ENCODE results near the gene EVC. TPM values are rescaled to one million over a fixed set of nuclear protein-coding genes. Genes with fewer than 3 reads are reported as not detected.

EVC gene
- total RNA-seq, 2 donors from 2014 or later: 25.5 to 29.0 TPM

DNA sequence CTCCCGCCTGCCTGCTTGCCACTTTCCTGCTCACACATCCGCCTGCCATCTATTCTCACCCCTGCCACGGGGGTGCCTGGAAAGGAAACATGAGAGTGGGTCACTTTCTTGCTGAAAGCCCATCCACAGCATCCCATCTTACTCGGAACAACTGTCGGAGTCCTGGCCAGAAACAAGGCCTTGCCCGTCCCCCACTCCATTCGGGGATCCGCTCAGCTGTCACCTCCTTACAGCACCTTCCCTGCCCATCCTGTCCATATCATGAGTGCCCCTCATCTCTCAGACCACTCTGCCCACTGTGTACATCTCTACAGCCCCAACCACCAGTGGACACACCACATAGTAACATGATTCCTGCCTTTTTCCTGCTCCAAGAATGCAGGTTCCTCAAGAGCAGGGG lies 9.0 kb upstream of the EVC start:
- Mint-ChIP-seq H3K27ac (no peak overlapping the region), H3K4me3 (no peak overlapping the region), H3K9me3 (peaks cover 23% of the 10 kb centered on the region), H3K36me3 (ENCODE audit: low read depth) (peaks cover 64% of the 10 kb centered on the region), H3K27me3 (ENCODE audit: insufficient read depth) (no peaks in the 10 kb centered on the region), H3K4me1 (peaks cover 1% of the 10 kb centered on the region)
- DNase-seq: no peak
- WGBS, 2 experiments (ENCODE audit: insufficient coverage in 1 of 2, insufficient read length in 1 of 2): 85% methylated on average over 5 to 8 of the region's 8 CpGs
- no peak overlapping the region for H3K27ac ChIP-seq (ENCODE audit: low read depth, low read length)
- no peaks in the 10 kb centered on the region for H3K36me3 ChIP-seq (ENCODE audit: control insufficient read depth, insufficient read depth, low read length)
- peaks cover 14% of the 10 kb centered on the region for H3K9me3 ChIP-seq (ENCODE audit: control insufficient read depth, low read length)
- no peaks in the 10 kb centered on the region for H3K4me1 ChIP-seq (ENCODE audit: control insufficient read depth, insufficient read depth, low read length)
- H3K9ac ChIP-seq (ENCODE audit: extremely low read depth, low read length, poor library complexity, severe bottlenecking): no peak overlapping the region
- H3K4me3 ChIP-seq (ENCODE audit: low read length): no peak overlapping the region
- TF ChIP-seq, protein P1, sequence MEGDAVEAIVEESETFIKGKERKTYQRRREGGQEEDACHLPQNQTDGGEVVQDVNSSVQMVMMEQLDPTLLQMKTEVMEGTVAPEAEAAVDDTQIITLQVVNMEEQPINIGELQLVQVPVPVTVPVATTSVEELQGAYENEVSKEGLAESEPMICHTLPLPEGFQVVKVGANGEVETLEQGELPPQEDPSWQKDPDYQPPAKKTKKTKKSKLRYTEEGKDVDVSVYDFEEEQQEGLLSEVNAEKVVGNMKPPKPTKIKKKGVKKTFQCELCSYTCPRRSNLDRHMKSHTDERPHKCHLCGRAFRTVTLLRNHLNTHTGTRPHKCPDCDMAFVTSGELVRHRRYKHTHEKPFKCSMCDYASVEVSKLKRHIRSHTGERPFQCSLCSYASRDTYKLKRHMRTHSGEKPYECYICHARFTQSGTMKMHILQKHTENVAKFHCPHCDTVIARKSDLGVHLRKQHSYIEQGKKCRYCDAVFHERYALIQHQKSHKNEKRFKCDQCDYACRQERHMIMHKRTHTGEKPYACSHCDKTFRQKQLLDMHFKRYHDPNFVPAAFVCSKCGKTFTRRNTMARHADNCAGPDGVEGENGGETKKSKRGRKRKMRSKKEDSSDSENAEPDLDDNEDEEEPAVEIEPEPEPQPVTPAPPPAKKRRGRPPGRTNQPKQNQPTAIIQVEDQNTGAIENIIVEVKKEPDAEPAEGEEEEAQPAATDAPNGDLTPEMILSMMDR (conservative IDR thresholded peaks at IDR 0.05): no peak
- H3K27me3 ChIP-seq (ENCODE audit: control insufficient read depth, insufficient read depth, low read length, poor library complexity, severe bottlenecking): no peaks in the 10 kb centered on the region

- Histone ChIP-seq H3K4me3 (ENCODE audit: low read length) (no peak overlapping the region), H3K9ac (ENCODE audit: extremely low read depth, low read length, poor library complexity, severe bottlenecking) (no peak overlapping the region), H3K27me3 (ENCODE audit: control insufficient read depth, insufficient read depth, low read length, poor library complexity, severe bottlenecking) (peaks cover 10% of the 10 kb centered on the region), H3K4me1 (ENCODE audit: control insufficient read depth, insufficient read depth, low read length) (no peaks in the 10 kb centered on the region), H3K36me3 (ENCODE audit: control insufficient read depth, insufficient read depth, low read length) (no peaks in the 10 kb centered on the region), H3K9me3 (ENCODE audit: control insufficient read depth, low read length) (peaks cover 14% of the 10 kb centered on the region), H3K27ac (ENCODE audit: low read depth, low read length) (no peak overlapping the region)
- 92 to 100% methylated on average over 5 of the region's 5 CpGs for WGBS, 2 experiments (ENCODE audit: insufficient coverage in 1 of 2, insufficient read length in 1 of 2)
- Mint-ChIP-seq H3K27ac (no peak overlapping the region), H3K36me3 (ENCODE audit: low read depth) (peaks cover 53% of the 10 kb centered on the region), H3K4me1 (peaks cover 7% of the 10 kb centered on the region), H3K27me3 (ENCODE audit: insufficient read depth) (peaks cover 4% of the 10 kb centered on the region), H3K9me3 (peaks cover 23% of the 10 kb centered on the region), H3K4me3 (no peak overlapping the region)
- DNase-seq: no peak
- TF ChIP-seq, protein P1 (conservative IDR thresholded peaks at IDR 0.05): no peak
Measured at GRCh38 chr4:5703831-5704230, 7.2 kb upstream of the EVC start.

GRCh38 chr4:5704276-5704675 lies 6.7 kb upstream of the EVC start:
- peaks cover 7% of the 10 kb centered on the region for H3K4me1 Mint-ChIP-seq
- H3K36me3 Mint-ChIP-seq (ENCODE audit: low read depth): peaks cover 49% of the 10 kb centered on the region
- peaks cover 14% of the 10 kb centered on the region for H3K9me3 ChIP-seq (ENCODE audit: control insufficient read depth, low read length)
- H3K4me1 ChIP-seq (ENCODE audit: control insufficient read depth, insufficient read depth, low read length): no peaks in the 10 kb centered on the region
- TF ChIP-seq, protein P1 (conservative IDR thresholded peaks at IDR 0.05): no peak
- no peak overlapping the region for H3K27ac Mint-ChIP-seq
- no peaks in the 10 kb centered on the region for H3K36me3 ChIP-seq (ENCODE audit: control insufficient read depth, insufficient read depth, low read length)
- no peak overlapping the region for H3K4me3 ChIP-seq (ENCODE audit: low read length)
- 79 to 100% methylated on average over 3 to 6 of the region's 6 CpGs for WGBS, 2 experiments (ENCODE audit: insufficient coverage in 1 of 2, insufficient read length in 1 of 2)
- DNase-seq: no peak
- H3K9me3 Mint-ChIP-seq: peaks cover 23% of the 10 kb centered on the region
- no peak overlapping the region for H3K9ac ChIP-seq (ENCODE audit: extremely low read depth, low read length, poor library complexity, severe bottlenecking)
- no peak overlapping the region for H3K4me3 Mint-ChIP-seq
- peaks cover 4% of the 10 kb centered on the region for H3K27me3 Mint-ChIP-seq (ENCODE audit: insufficient read depth)
- peaks cover 15% of the 10 kb centered on the region for H3K27me3 ChIP-seq (ENCODE audit: control insufficient read depth, insufficient read depth, low read length, poor library complexity, severe bottlenecking)
- no peak overlapping the region for H3K27ac ChIP-seq (ENCODE audit: low read depth, low read length)
